B cell (primary cell): ENCODE data around the gene C20orf144. TPM values are rescaled to one million over a fixed set of nuclear protein-coding genes. Genes with fewer than 3 reads are reported as not detected.

Experiments used
- ATAC-seq: fragments of 200-7000 bp; cut with Tn5 transposase; one replicate; pipeline ENCODE4 v1.10.0; 2021; ENCODE audit warnings: low read depth, mild to moderate bottlenecking, moderate number of reproducible peaks, moderate library complexity
- CTCF ChIA-PET: fragments of 350-600 bp; sonication (Branson Sonifier 250); formaldehyde crosslinking; loops from one replicate; lab custom pipeline; 2021; ENCODE audit warnings: antibody characterized with exemption, inconsistent platforms; lab: Charles Lee
- POLR2A ChIA-PET: fragments of 350-600 bp; sonication (Branson Sonifier 250); formaldehyde crosslinking; loops from one replicate; lab custom pipeline; 2021; ENCODE audit warnings: antibody characterized with exemption; lab: Charles Lee
- DNase-seq: peaks from one replicate; pipeline ENCODE4 v3.0.0; 2013
- H2AFZ ChIP-seq: 2 replicates; pipeline ENCODE4 v1.6.1; 2012; ENCODE audit warnings: mild to moderate bottlenecking, low read depth, low read length; ENCODE audit not compliant: insufficient read depth, poor library complexity, severe bottlenecking
- H3K27ac ChIP-seq, 2 donors: 1 replicate in 1 of 2; 2 replicates in 1 of 2; pipeline ENCODE4 v1.5.1; 2012 to 2013; ENCODE audit warnings: low read length in 2 of 2, mild to moderate bottlenecking in 2 of 2, moderate library complexity in 1 of 2
- H3K27me3 ChIP-seq, 4 experiments: fragments of 200-600 bp in 1 of 4; sonication (generic) in 1 of 4; replicated peaks in 1 of 4; 1 replicate in 2 of 4; 2 replicates in 2 of 4; pipeline versions ENCODE4 v1.6.1 to v1.7.0; 2013 to 2016; ENCODE audit warnings: low read length in 3 of 4, mild to moderate bottlenecking in 2 of 4, mixed read lengths in 1 of 4, moderate library complexity in 1 of 4; ENCODE audit not compliant: insufficient read depth in 4 of 4, control insufficient read depth in 3 of 4; ENCODE audit errors: control extremely low read depth in 1 of 4
- H3K36me3 ChIP-seq, 2 experiments: replicated peaks in 1 of 2; 1 replicate in 1 of 2; 2 replicates in 1 of 2; pipeline versions ENCODE4 v1.6.1 to v1.7.1; 2013; ENCODE audit warnings: low read length in 1 of 2; ENCODE audit not compliant: insufficient read depth in 2 of 2, control insufficient read depth in 1 of 2; ENCODE audit errors: control extremely low read depth in 1 of 2, extremely low read depth in 1 of 2
- H3K4me1 ChIP-seq, 2 donors: fragments of 200-600 bp in 1 of 2; sonication (generic) in 1 of 2; 1 replicate in 1 of 2; 2 replicates in 1 of 2; pipeline versions ENCODE4 v1.5.1 to v1.6.1; 2013 to 2017; ENCODE audit warnings: low read length in 2 of 2; ENCODE audit not compliant: control insufficient read depth in 2 of 2, insufficient read depth in 2 of 2
- H3K4me2 ChIP-seq: replicated peaks from 2 replicates; pipeline ENCODE3; 2012; ENCODE audit warnings: mild to moderate bottlenecking, low read depth, low read length; ENCODE audit not compliant: poor library complexity, severe bottlenecking
- H3K4me3 ChIP-seq, 5 experiments: fragments of 200-600 bp in 1 of 5; sonication (generic) in 1 of 5; 1 replicate in 3 of 5; 2 replicates in 2 of 5; pipeline versions ENCODE4 v1.5.1 to v1.7.0; 2011 to 2016; ENCODE audit warnings: low read length in 4 of 5, mild to moderate bottlenecking in 4 of 5, low read depth in 2 of 5, control low read depth in 1 of 5, moderate library complexity in 1 of 5; ENCODE audit not compliant: insufficient read depth in 1 of 5; ENCODE audit errors: control extremely low read depth in 1 of 5, extremely low read depth in 1 of 5
- H3K79me2 ChIP-seq: fragments of 200-600 bp; sonication (generic); one replicate; pipeline ENCODE4 v1.6.0; 2016; ENCODE audit warnings: low read length; ENCODE audit not compliant: control insufficient read depth, insufficient read depth
- H3K9ac ChIP-seq: fragments of 200-600 bp; sonication (generic); 2 replicates; pipeline ENCODE4 v1.6.1; 2017; ENCODE audit warnings: mild to moderate bottlenecking, low read length, moderate library complexity
- H3K9me3 ChIP-seq, 3 donors: one replicate each; pipeline versions ENCODE4 v1.6.1 to v1.7.1; 2013; ENCODE audit warnings: low read length in 2 of 3; ENCODE audit not compliant: control insufficient read depth in 2 of 3, insufficient read depth in 1 of 3; ENCODE audit errors: control extremely low read depth in 1 of 3
- H4K20me1 ChIP-seq: 2 replicates; pipeline ENCODE4 v1.6.0; 2012; ENCODE audit warnings: mild to moderate bottlenecking, low read length; ENCODE audit not compliant: insufficient read depth, control insufficient read depth, poor library complexity, severe bottlenecking
- H3K27ac Mint-ChIP-seq: one replicate; pipeline ENCODE4 v1.8.0; 2021; ENCODE audit warnings: mixed read lengths
- H3K27me3 Mint-ChIP-seq: one replicate; pipeline ENCODE4 v1.8.0; 2021; ENCODE audit warnings: mixed read lengths
- H3K4me1 Mint-ChIP-seq: one replicate; pipeline ENCODE4 v1.8.0; 2021; ENCODE audit warnings: mixed read lengths
- H3K4me3 Mint-ChIP-seq: one replicate; pipeline ENCODE4 v1.8.0; 2021; ENCODE audit warnings: mixed read lengths
- H3K9me3 Mint-ChIP-seq: one replicate; pipeline ENCODE4 v1.8.0; 2022; ENCODE audit warnings: mixed read lengths; ENCODE audit not compliant: insufficient read depth
- CTCF ChIP-seq: fragments of 200-600 bp; IDR thresholded peaks from one replicate; pipeline ENCODE4 v1.8.0; 2022; ENCODE audit warnings: antibody characterized with exemption, mild to moderate bottlenecking
- EZH2 ChIP-seq: IDR thresholded peaks from 2 replicates; pipeline ENCODE4 v1.6.1; 2012; ENCODE audit warnings: borderline replicate concordance, low read depth, mild to moderate bottlenecking, moderate library complexity, low read length; ENCODE audit not compliant: insufficient read depth, poor library complexity, severe bottlenecking
- WGBS: methylation state at CpG from one replicate; pipeline ENCODE4 v1.1.5; 2013; ENCODE audit warnings: missing lambda C conversion rate; ENCODE audit not compliant: insufficient coverage; 5-methylcytosine and 5-hydroxymethylcytosine counted together
- intact Hi-C: fragments of 100-400 bp; cut with micrococcal nuclease; formaldehyde crosslinking; loops from one replicate; pipeline ENCODE4 v1.10.0; 2022
- polyA plus RNA-seq: library from polyadenylated mRNA; depleted of rRNA; stranded (reverse); fragments of >200 nt; gene quantifications from 2 replicates; pipeline ENCODE4 v1.2.3, GENCODE V29; 2012
- total RNA-seq, 2 donors: library from RNA; stranded (reverse); fragments of 120-200 nt in 1 of 2; gene quantifications; 1 replicate in 1 of 2; 2 replicates in 1 of 2; pipeline versions ENCODE4 v1.2.3 to v1.2.4, GENCODE V29; 2013 to 2022

Gene C20orf144
- total and polyA plus RNA-seq, 2 donors (not counting 1 experiment from before 2014, with no cell fraction given) = 0.27 to 0.44 TPM

DNA sequence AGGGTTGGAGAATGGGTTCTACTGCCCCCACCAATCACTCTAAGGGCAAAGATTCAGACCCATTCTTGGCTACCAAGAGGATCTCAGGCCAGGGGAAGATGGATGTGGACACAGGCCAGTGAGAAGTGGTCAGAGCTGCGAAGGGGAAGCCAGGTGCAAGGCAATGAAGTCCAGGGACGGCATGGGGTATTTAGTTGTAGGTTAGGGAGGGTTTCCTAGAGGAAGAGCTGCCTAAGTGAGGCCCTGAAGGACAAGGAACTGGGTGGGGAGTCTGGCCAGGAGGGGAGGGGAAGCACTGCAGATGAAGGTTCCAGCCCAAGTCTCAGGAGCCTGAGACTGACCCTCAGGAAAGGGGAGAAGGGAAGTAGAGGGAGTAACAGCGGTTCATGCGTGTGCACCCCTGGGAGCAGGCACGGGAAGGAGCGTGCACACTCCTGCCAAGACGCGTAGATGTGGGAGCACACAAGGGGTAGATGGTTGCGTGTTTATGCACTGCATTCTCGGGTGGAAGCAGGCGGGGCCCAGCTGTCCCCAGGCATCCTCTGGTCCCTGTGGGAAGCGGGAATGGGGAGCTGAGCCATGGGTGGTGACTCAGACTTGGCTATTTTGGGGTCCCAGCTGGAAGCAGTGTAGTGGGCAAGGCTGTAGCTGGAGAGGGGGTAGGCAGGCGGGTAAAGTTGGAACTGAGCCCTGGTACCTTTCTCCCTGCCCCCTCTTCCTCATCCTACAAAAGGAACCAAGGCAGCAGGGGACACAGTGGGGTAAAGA lies 7.9 kb downstream of the C20orf144 start:
- Mint-ChIP-seq H3K27me3 (no peaks in the 10 kb centered on the region), H3K27ac (no peak overlapping the region), H3K9me3 (no peaks in the 10 kb centered on the region), H3K4me1 (peaks cover 34% of the 10 kb centered on the region), H3K4me3 (no peak overlapping the region)
- CTCF ChIA-PET = interaction anchor here (1.2 to 6.1 kb wide), 5 partner anchors 9 to 276 kb away, joined by 3 to 61 read pairs (median 17); no protein-coding TSS in a partner anchor
- peaks cover 20 to 42% of the 10 kb centered on the region in 2 donors for H3K4me1 ChIP-seq
- intact Hi-C loops = loop anchor here (2.0 to 5.0 kb wide), 4 partner anchors 113 to 397 kb away; partner anchors contain the start of gene RALY
- ATAC-seq (no peak), DNase-seq (no peak)
- H3K9ac ChIP-seq = no peak overlapping the region
- no peaks in the 10 kb centered on the region for H4K20me1 ChIP-seq
- no peak overlapping the region for H2AFZ ChIP-seq
- no peak overlapping the region for H3K4me3 ChIP-seq
- H3K27ac ChIP-seq = no peak overlapping the region
- H3K79me2 ChIP-seq = peaks cover 3% of the 10 kb centered on the region
- H3K4me2 ChIP-seq = no peak overlapping the region
- POLR2A ChIA-PET = interaction anchor here (2.3 kb wide), 1 partner anchor 15 kb away, joined by 6 read pairs; no protein-coding TSS in a partner anchor
- no peaks in the 10 kb centered on the region for H3K36me3 ChIP-seq
- H3K9me3 ChIP-seq = no peaks in the 10 kb centered on the region
- no peaks in the 10 kb centered on the region for H3K27me3 ChIP-seq
- WGBS = 93% methylated on average over 12 of the region's 13 CpGs
- TF ChIP-seq EZH2 = no peak
- no peak for TF ChIP-seq CTCF
